Measurements from ENCODE around the gene MRPL39.
"Not testable (repeated sequence)": the region's sequence is repeated elsewhere in the genome, so short reads cannot be mapped to it uniquely, and the experiment has no call there.

DNA sequence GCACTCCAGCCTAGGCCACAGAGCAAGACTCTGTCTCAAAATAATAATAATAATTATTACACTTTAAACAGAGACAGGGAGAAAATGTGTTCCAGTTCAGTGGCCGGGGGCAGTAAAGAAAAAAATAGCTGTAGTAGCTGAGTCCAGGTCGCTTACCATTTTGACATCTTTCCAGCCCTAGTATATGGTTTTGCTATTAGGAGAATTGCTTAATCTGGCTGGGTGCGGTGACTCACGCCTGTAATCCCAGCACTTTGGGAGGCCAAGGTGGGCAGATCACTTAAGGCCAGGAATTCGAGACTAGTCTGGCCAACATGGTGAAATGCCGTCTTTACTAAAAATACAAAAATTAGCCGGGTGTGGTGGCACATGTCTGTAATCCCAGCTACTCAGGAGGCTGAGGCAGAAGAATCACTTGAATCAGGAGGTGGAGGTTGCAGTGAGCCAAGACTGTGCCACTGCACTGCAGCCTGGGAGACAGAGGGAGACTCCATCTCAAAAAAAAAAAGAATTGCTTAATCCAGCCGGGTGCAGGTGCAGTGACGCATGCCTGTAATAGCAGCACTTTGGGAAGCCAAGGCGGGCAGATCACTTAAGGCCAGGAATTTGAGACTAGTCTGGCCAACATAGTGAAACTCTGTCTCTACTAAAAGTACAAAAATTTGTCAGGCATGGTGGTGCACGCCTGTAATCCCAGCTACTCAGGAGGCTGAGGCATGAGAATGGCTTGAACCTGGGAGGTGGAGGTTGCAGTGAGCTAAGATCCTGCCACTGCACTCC, 18.7 kb upstream of the MRPL39 start:
- TF ChIP-seq, protein P1, sequence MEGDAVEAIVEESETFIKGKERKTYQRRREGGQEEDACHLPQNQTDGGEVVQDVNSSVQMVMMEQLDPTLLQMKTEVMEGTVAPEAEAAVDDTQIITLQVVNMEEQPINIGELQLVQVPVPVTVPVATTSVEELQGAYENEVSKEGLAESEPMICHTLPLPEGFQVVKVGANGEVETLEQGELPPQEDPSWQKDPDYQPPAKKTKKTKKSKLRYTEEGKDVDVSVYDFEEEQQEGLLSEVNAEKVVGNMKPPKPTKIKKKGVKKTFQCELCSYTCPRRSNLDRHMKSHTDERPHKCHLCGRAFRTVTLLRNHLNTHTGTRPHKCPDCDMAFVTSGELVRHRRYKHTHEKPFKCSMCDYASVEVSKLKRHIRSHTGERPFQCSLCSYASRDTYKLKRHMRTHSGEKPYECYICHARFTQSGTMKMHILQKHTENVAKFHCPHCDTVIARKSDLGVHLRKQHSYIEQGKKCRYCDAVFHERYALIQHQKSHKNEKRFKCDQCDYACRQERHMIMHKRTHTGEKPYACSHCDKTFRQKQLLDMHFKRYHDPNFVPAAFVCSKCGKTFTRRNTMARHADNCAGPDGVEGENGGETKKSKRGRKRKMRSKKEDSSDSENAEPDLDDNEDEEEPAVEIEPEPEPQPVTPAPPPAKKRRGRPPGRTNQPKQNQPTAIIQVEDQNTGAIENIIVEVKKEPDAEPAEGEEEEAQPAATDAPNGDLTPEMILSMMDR (conservative IDR thresholded peaks at IDR 0.05): not testable (repeated sequence)
- not testable (repeated sequence) for TF ChIP-seq EZH2 (IDR thresholded peaks at IDR 0.05; ENCODE audit: low read depth)

Data from PC-9 (cell line).